GM19099 (cell line): Measurements from ENCODE around the gene UGT8.

Source experiments
- POLR2A ChIP-seq: IDR thresholded peaks from 3 replicates; pipeline ENCODE4 v1.6.1; 2011; ENCODE audit warnings: low read depth; ENCODE audit not compliant: insufficient read length; ENCODE audit errors: extremely low read depth

UGT8 gene

GRCh38 chr4:114727461-114727860, 128.9 kb downstream of the UGT8 start:
- TF ChIP-seq POLR2A = no peak
